ENCODE data around the gene KDM4C. TPM values are rescaled to one million over a fixed set of nuclear protein-coding genes. Genes with fewer than 3 reads are reported as not detected.

KDM4C gene
- total RNA-seq, 1 donor from 2014 or later: 13.9 TPM

- no peak for DNase-seq (ENCODE audit: extremely low read depth, low read depth, low spot score)
Measured at GRCh38 chr9:6897898-6898302, 140.1 kb downstream of the KDM4C start.

- no peak for DNase-seq (ENCODE audit: extremely low read depth, low read depth, low spot score)
Measured at GRCh38 chr9:6899274-6899673, 141.5 kb downstream of the KDM4C start.

DNA sequence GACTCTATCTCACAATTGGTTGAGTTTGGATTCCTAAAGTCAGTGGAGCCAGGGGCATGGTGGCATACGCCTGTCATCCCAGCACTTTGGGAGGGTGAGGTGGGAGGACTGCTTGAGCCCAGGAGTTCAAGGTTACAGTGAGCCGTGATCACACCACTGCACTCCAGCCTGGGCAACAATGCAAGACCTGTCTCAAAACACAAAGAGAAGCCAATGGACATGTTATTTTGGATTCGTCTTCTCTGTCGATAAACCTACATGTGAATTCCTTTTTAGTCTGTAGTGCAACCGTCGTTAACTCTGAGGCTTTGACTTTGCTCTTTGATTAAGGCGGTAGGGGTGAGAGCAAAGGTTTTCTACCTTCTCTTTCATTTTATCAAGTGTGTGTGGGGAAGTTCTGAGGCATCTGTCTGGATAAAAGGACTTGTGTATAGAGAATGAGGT, 142.7 kb downstream of the KDM4C start:
- DNase-seq (ENCODE audit: extremely low read depth, low read depth, low spot score): no peak

DNA sequence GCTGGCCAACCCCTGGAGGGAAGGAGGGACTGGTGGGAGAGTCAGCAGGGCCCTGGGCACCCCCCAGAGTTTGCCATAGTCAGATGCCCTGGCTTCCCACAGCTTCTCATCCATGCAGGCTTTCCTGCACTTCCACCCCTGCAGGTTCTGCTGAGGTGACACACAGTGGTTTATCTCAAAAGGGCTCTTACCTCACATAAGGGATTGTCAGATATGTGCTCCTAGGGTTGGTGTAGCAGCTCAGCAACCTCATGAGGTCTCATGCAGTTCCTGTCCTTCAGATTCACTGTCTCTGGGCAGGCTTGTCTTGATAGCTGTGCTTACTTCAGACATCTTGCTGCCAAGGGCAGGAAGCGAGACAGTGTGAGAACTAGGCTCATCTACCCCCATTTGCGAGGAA, 143.4 kb downstream of the KDM4C start:
- DNase-seq (ENCODE audit: extremely low read depth, low read depth, low spot score): no peak

DNA sequence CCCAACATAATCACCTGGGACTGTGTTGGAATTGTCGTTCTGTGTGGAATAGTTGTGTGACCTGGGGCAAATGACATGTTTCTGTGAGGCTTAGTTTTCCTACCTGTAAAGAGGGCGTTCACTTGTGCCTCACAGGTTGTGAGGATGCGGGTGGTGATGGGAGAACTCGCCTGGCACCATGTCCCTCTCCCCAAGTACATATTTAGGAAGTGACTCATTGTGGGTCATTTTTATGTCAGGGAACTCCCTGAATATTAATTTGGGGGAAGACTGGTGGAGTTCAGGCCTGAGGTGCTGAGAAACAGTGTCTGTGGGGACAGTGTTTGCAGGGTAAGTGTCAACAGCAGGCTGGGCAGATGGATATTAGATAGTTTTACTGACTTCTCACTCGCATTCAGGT, 144.7 kb downstream of the KDM4C start:
- DNase-seq (ENCODE audit: extremely low read depth, low read depth, low spot score): no peak

GRCh38 chr9:6904371-6904770, 146.6 kb downstream of the KDM4C start:
- DNase-seq (ENCODE audit: extremely low read depth, low read depth, low spot score): no peak

- DNase-seq (ENCODE audit: extremely low read depth, low read depth, low spot score): no peak
Measured at GRCh38 chr9:6905850-6906375, 148.1 kb downstream of the KDM4C start.

DNA sequence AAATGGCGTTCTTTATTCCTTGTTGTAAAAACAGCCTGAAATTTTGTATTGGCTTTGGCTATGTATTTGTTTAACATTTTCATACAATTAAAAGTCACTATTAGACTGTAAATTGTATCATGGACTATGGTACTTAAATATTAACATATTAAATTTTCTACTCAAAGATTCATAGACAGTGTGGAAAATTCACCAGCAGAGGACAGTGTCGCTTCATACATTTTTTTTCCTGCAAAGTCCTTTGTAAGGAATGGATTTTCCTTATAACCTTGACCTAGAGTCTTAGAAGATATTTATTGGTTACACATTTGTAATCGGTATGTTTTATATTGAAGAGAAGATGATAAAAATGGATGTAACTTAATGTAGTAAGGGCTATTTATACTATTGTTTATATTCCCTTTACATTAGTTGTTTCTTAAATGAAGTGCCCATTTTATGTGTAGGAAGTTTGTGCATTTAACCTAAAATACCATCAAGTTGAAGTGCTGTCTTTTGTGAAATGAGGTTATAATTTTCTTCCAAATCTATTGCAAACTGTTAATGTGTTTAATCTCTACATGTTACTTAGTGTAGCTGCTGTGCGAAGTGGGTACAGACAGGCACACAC, 150.1 kb downstream of the KDM4C start:
- DNase-seq (ENCODE audit: extremely low read depth, low read depth, low spot score): peak; percentile 18

GRCh38 chr9:6909181-6909580, 151.4 kb downstream of the KDM4C start:
- DNase-seq (ENCODE audit: extremely low read depth, low read depth, low spot score): no peak

GRCh38 chr9:6910032-6910431, 152.3 kb downstream of the KDM4C start:
- no peak for DNase-seq (ENCODE audit: extremely low read depth, low read depth, low spot score)

DNA sequence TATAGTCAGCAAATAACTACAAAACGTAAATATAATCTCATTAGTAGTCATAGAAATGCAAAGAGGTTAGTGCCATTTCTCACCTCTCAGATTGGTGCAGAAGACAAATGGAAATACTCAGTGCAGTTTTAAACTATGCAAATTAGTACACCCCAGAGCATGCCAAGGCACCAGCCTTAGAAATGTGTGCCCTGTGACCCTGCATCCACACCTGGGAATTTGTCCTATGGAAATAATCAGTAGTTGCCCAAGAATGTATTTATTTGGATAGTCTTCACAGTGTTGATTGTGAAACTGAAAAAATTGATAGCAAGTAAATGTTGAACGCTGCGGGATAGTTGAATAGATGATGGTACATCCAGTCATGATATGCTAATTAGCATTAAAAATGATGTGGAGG, 152.7 kb downstream of the KDM4C start:
- DNase-seq (ENCODE audit: extremely low read depth, low read depth, low spot score): no peak

DNA sequence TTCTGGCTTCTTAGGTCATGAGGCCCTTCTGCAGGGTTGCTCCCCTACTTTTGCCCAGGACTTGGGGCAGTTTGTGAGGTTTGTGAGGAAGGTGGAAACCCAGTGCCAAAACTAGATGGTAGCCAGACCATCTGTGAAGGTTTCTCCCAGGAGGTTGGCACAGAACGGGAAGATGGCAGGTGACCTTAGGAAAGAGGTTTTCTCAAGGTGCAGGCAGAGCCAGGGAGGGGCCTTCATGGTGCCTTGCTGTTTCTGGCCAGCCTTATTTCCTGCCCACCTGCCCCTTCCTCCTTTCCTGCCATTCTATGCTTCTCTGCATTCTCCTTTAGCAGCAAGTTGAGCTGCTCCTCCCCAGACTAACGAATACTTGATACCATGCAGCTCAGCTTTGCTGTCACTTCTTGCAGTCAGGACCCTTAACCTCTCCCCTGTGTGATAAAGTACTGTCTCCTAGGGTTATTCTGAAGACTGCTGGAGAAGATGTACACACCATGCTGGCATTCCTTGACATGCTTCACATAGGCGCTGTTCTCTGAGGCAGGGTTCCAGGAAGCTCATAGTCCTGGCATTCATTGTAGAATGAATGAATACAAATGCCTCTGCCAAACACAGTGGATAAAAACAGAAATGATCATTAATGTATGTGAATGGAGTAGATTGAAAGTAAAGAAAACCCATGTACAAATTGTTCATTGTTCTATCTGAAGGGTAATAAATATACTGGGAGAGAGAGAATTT, 154.3 kb downstream of the KDM4C start:
- no peak for DNase-seq (ENCODE audit: extremely low read depth, low read depth, low spot score)

DNA sequence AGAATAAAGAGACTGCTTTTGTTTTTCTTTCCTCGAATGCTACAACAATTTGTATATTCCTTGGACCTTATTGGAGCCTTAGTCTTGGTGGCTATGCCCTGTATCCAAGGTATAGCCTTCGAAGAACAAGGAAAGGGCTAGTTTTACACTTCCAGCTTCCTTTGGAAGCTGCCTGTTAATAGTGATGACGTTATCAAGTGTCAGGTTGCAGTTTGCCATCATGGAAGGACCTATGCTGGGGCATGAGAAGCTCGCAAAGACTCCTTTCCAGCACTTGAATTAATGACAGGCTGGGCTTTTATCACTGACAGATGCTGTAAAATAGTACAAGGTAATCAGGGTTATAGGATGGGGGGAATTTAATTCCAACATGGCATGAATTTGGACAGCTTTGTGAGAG, 157.9 kb downstream of the KDM4C start:
- no peak for DNase-seq (ENCODE audit: extremely low read depth, low read depth, low spot score)

DNA sequence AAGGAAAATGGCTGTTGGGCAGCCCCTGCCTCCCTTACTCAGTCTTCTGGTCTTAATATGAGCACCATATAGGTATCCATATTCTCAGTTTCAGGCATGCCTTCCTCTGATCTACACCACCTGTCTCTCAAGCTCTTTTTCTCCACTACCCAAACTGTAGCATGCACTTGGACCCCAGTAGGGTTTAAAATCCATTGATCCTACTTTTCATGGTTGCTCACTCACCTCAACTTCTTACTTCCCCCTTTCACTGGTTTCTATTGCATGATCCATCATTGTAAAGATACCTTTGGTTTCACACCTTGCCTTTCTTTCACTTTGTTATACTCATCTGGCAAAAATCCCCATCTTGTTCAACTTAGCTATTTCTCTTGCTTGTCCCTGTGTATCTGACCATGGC, 159.4 kb downstream of the KDM4C start:
- DNase-seq (ENCODE audit: extremely low read depth, low read depth, low spot score): no peak

GRCh38 chr9:6920041-6920440, 162.3 kb downstream of the KDM4C start:
- DNase-seq (ENCODE audit: extremely low read depth, low read depth, low spot score): no peak

DNA sequence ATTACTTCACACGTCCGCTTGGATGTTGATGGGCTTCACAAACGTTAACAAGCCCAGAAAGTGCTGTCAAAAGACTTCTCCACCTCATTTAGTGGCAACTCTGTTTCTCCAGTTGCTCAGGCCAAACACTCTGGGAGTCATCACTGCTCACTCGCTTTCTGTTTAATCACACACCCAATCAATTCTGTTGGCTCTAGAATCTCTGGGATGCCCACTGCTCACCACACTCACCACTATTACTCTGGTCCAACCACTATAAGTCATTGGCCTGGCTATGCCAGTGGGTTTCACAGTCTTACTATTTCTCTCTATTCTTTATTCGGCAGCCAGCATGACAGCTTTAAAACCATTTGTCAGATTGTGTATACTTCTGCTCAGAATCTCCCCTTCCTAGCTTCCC, 163.5 kb downstream of the KDM4C start:
- no peak for DNase-seq (ENCODE audit: extremely low read depth, low read depth, low spot score)

DNA sequence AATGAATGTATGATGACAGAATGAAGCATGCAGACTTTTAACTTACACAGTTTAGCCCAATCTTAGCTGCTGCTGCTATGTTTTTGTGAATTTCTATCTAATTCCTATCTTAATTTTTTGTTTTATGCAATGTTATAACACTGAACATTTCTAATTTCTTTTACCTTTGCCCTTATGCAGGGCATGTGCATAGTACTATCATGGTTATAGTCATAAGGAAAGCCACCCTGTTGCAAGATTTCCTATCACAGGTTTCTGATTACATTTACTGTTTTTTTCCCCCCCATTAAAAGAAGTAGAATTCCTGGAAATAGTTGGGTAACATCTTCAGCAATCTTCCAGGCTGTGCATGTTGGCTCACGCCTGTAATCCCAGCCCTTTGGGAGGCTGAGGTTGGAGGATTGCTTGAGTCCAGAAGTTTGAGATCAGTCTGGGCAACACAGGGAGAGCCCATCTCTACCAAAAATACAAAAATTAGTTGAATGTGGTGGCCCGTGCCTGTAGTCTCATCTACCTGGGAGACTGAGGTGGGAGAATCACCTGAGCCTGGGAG, 164.4 kb downstream of the KDM4C start:
- DNase-seq (ENCODE audit: extremely low read depth, low read depth, low spot score): no peak

DNA sequence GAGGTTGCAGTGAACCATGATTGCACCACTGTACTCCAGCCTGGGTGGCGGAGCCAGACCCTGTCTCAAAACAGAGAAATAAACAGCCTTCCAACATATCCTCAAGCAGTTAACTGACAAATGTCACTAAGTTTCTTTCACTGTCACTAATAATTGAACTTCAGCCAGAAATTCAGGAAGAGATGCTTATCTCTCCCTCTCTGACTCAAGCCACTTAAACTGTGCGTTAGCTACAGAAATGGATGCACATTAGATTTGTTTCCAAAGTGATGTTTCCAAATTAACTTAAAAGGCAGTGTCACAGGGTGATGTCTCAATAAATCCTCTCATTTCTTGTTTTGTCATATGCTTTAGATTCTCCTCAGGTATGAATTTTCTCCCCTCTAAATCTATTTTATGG, 164.9 kb downstream of the KDM4C start:
- DNase-seq (ENCODE audit: extremely low read depth, low read depth, low spot score): no peak

- no peak for DNase-seq (ENCODE audit: extremely low read depth, low read depth, low spot score)
Measured at GRCh38 chr9:6923086-6923485, 165.3 kb downstream of the KDM4C start.

DNA sequence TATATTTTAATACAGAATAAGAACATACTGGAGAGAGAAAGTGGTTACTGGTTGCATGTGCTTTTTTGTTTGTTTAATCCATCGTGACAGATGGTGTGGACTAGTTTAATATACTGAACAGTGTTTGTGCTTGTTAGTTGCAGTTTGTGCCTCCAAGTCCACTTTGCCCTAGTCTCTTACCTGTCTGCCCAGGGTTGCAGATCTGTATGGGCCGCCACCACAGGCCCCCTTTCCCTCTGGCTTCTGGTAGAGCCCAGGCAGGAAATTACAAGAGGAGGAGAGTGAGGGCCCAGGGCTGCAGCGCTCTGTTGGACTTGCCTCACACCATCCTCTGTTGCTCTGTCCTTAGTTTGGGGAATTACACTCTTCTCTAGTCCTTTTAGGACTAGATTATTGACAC, 166.4 kb downstream of the KDM4C start:
- DNase-seq (ENCODE audit: extremely low read depth, low read depth, low spot score): no peak

DNA sequence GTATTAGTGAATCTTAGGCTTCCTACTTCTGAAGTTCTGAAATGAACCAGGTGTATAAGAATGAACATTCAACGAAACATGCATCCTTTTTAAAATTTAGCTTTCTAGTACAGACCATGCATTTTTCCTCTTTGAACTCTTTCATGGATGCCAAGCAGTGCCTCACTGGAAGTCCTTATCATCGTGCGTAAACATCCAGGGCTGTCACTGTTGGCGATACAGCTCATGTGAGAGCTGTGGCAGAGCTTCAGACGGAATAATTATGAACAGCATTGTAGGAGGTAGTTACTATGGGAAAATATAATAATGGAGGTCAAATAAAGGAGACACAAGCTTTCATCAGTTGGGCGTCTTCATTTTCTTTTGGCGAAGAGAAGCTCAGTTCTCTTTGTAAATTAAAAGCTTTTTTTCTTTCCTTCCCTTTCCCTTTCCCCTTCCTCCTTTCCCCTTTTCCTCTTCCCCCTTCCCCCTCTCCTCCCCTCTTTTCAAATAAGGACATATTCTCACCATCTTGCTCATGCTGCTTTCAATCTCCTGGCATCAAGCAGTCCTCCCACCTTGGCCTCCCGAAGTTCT, 167.3 kb downstream of the KDM4C start:
- no peak for DNase-seq (ENCODE audit: extremely low read depth, low read depth, low spot score)

DNA sequence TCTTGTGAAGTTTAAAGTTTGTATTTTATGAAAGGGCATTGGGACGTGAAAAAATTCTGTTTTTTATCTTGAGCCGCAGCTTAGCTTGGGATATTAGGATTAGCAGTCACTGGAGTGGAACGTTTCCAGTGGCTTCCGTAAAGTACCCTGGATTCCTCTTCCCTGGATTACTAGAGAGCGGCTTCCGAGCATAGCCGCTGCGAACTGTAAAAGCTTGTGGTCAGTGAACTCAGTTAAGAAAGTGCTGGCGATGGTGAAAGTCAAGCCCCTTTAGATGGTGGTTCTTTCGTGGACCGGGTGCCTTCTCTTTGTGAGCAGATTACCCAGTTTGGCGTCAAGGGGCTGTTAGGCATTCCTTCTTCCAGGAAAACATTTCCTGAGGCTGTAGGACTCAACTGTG, 168.1 kb downstream of the KDM4C start:
- DNase-seq (ENCODE audit: extremely low read depth, low read depth, low spot score): no peak
